ENCODE measurements around the gene UNK. TPM values are rescaled to one million over a fixed set of nuclear protein-coding genes. Genes with fewer than 3 reads are reported as not detected.
A peak's percentile ranks its signal among the peaks of the same experiment; 100 is the strongest.

The UNK gene
- total and polyA plus RNA-seq, 2 of the 13 experiments (the other 11 are each of a cell fraction or from before 2014, with no cell fraction given) = 31.6 to 33.0 TPM

GRCh38 chr17:75754378-75755204, 30.0 kb upstream of the UNK start (continued):
- TF ChIP-seq, protein P1, sequence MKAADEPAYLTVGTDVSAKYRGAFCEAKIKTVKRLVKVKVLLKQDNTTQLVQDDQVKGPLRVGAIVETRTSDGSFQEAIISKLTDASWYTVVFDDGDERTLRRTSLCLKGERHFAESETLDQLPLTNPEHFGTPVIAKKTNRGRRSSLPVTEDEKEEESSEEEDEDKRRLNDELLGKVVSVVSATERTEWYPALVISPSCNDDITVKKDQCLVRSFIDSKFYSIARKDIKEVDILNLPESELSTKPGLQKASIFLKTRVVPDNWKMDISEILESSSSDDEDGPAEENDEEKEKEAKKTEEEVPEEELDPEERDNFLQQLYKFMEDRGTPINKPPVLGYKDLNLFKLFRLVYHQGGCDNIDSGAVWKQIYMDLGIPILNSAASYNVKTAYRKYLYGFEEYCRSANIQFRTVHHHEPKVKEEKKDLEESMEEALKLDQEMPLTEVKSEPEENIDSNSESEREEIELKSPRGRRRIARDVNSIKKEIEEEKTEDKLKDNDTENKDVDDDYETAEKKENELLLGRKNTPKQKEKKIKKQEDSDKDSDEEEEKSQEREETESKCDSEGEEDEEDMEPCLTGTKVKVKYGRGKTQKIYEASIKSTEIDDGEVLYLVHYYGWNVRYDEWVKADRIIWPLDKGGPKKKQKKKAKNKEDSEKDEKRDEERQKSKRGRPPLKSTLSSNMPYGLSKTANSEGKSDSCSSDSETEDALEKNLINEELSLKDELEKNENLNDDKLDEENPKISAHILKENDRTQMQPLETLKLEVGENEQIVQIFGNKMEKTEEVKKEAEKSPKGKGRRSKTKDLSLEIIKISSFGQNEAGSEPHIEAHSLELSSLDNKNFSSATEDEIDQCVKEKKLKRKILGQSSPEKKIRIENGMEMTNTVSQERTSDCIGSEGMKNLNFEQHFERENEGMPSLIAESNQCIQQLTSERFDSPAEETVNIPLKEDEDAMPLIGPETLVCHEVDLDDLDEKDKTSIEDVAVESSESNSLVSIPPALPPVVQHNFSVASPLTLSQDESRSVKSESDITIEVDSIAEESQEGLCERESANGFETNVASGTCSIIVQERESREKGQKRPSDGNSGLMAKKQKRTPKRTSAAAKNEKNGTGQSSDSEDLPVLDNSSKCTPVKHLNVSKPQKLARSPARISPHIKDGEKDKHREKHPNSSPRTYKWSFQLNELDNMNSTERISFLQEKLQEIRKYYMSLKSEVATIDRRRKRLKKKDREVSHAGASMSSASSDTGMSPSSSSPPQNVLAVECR (CRISPR knock-in tag; IDR thresholded peaks at IDR 0.05; ENCODE audit: borderline replicate concordance) = peak; percentile 77
- TF ChIP-seq ZNF224 (CRISPR knock-in tag; IDR thresholded peaks at IDR 0.05) (no peak), RFXANK (CRISPR knock-in tag; IDR thresholded peaks at IDR 0.05) (no peak), ZNF616 (CRISPR knock-in tag; IDR thresholded peaks at IDR 0.05; ENCODE audit: low read depth) (peak; percentile 97), NR2F2 (IDR thresholded peaks at IDR 0.05; ENCODE audit: borderline replicate concordance, low read depth) (no peak; the same call in 1 of the 2 replicates), ATAD3A (CRISPR knock-in tag; IDR thresholded peaks at IDR 0.05) (no peak), HIVEP1 (CRISPR knock-in tag; IDR thresholded peaks at IDR 0.05) (no peak; the same call in 1 of the 2 replicates), ZNF607 (CRISPR knock-in tag; IDR thresholded peaks at IDR 0.05; ENCODE audit: borderline replicate concordance) (no peak), NR2F6 (IDR thresholded peaks at IDR 0.05) (0 out of 2 replicates have a peak, but pooled peaks have one; percentile 20), NR2F6 (CRISPR knock-in tag; IDR thresholded peaks at IDR 0.05) (peak; percentile 60), ZNF335 (CRISPR knock-in tag; IDR thresholded peaks at IDR 0.05) (no peak), ZNF142 (CRISPR knock-in tag; IDR thresholded peaks at IDR 0.05) (no peak), ZFP62 (CRISPR knock-in tag; IDR thresholded peaks at IDR 0.05) (no peak), ZNF333 (CRISPR knock-in tag; IDR thresholded peaks at IDR 0.05; ENCODE audit: borderline replicate concordance) (no peak; the same call in 1 of the 2 replicates)
- TF ChIP-seq, protein P2, sequence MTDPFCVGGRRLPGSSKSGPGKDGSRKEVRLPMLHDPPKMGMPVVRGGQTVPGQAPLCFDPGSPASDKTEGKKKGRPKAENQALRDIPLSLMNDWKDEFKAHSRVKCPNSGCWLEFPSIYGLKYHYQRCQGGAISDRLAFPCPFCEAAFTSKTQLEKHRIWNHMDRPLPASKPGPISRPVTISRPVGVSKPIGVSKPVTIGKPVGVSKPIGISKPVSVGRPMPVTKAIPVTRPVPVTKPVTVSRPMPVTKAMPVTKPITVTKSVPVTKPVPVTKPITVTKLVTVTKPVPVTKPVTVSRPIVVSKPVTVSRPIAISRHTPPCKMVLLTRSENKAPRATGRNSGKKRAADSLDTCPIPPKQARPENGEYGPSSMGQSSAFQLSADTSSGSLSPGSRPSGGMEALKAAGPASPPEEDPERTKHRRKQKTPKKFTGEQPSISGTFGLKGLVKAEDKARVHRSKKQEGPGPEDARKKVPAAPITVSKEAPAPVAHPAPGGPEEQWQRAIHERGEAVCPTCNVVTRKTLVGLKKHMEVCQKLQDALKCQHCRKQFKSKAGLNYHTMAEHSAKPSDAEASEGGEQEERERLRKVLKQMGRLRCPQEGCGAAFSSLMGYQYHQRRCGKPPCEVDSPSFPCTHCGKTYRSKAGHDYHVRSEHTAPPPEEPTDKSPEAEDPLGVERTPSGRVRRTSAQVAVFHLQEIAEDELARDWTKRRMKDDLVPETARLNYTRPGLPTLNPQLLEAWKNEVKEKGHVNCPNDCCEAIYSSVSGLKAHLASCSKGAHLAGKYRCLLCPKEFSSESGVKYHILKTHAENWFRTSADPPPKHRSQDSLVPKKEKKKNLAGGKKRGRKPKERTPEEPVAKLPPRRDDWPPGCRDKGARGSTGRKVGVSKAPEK (CRISPR knock-in tag; IDR thresholded peaks at IDR 0.05; ENCODE audit: borderline replicate concordance) = peak; percentile 75; the same call in 1 of the 2 replicates

Measured in HepG2 (cell line).